ENCODE measurements around the gene GTF2H2.
"Not testable (repeated sequence)": the region's sequence is repeated elsewhere in the genome, so short reads cannot be mapped to it uniquely, and the experiment has no call there.

DNA sequence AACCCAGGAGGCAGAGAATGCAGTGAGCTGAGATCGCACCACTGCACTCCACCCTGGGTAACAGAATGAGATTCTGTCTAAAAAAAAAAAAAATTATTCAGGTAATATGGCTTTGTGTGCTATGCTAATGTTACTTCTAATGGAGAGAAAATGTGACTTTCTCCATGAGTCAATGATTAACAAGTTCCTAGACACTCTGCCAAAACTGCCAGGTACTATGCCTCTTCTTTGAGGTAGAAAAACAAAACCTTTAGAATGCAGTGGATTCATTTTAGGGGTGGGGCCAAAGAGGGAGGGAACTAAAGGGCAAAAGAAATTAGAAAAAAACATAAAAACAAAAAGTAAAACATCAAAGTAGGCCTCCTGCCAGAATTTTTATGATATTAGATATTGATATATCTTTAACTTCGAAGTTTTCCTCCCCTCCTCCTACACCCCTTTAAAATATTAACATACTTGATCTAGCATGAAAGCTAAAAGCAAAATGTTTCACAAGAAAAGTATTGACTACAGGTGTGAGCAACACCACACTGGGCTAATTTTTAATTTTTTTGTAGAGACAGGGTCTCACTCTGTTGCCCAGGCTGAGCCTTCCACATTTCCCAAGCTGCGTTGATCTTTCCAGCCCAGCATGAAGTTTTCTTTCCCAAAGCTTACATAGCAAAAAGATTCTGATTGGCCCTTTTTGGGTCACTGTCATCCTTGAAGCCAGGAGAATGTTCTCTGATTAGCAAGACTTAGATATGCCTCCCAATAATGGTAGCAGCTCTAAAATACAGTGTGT is 17.0 kb upstream of the GTF2H2 start:
- TF ChIP-seq CTCF (conservative IDR thresholded peaks at IDR 0.05; ENCODE audit: low read length); EZH2phosphoT487 (IDR thresholded peaks at IDR 0.05; ENCODE audit: borderline replicate concordance): not testable (repeated sequence)
